Measurements from ENCODE around the gene RAP1GAP2. TPM values are rescaled to one million over a fixed set of nuclear protein-coding genes. Genes with fewer than 3 reads are reported as not detected.

The RAP1GAP2 gene
- total RNA-seq, 1 experiment from 2014 or later, result 72.8 TPM

- no peaks in the 10 kb centered on the region for H3K27me3 Mint-ChIP-seq (ENCODE audit: low read depth)
- DNase-seq (ENCODE audit: low spot score) (no peak), ATAC-seq (no peak)
- POLR2A ChIA-PET, result no interaction called here
- H3K36me3 Mint-ChIP-seq, result no peaks in the 10 kb centered on the region
- no peaks in the 10 kb centered on the region for H3K9me3 Mint-ChIP-seq
- TF ChIP-seq, protein P1, sequence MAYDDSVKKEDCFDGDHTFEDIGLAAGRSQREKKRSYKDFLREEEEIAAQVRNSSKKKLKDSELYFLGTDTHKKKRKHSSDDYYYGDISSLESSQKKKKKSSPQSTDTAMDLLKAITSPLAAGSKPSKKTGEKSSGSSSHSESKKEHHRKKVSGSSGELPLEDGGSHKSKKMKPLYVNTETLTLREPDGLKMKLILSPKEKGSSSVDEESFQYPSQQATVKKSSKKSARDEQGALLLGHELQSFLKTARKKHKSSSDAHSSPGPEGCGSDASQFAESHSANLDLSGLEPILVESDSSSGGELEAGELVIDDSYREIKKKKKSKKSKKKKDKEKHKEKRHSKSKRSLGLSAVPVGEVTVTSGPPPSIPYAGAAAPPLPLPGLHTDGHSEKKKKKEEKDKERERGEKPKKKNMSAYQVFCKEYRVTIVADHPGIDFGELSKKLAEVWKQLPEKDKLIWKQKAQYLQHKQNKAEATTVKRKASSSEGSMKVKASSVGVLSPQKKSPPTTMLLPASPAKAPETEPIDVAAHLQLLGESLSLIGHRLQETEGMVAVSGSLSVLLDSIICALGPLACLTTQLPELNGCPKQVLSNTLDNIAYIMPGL (CRISPR knock-in tag; IDR thresholded peaks at IDR 0.05), result no peak
- no peak for TF ChIP-seq HMGA2 (CRISPR knock-in tag; IDR thresholded peaks at IDR 0.05)
- no peak for TF ChIP-seq GABPB1 (CRISPR knock-in tag; IDR thresholded peaks at IDR 0.05)
- TF ChIP-seq GRHL2 (CRISPR knock-in tag; IDR thresholded peaks at IDR 0.05; ENCODE audit: insufficient replicate concordance, severe bottlenecking), result no peak
- TF ChIP-seq, protein P2, sequence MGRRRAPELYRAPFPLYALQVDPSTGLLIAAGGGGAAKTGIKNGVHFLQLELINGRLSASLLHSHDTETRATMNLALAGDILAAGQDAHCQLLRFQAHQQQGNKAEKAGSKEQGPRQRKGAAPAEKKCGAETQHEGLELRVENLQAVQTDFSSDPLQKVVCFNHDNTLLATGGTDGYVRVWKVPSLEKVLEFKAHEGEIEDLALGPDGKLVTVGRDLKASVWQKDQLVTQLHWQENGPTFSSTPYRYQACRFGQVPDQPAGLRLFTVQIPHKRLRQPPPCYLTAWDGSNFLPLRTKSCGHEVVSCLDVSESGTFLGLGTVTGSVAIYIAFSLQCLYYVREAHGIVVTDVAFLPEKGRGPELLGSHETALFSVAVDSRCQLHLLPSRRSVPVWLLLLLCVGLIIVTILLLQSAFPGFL (CRISPR knock-in tag; IDR thresholded peaks at IDR 0.05; ENCODE audit: borderline replicate concordance), result no peak
- no peak for TF ChIP-seq CREM (CRISPR knock-in tag; IDR thresholded peaks at IDR 0.05)
- no peak for TF ChIP-seq SP1 (CRISPR knock-in tag; conservative IDR thresholded peaks at IDR 0.05)
- no peak for TF ChIP-seq ZNF671 (CRISPR knock-in tag; IDR thresholded peaks at IDR 0.05)
- TF ChIP-seq, protein P3, sequence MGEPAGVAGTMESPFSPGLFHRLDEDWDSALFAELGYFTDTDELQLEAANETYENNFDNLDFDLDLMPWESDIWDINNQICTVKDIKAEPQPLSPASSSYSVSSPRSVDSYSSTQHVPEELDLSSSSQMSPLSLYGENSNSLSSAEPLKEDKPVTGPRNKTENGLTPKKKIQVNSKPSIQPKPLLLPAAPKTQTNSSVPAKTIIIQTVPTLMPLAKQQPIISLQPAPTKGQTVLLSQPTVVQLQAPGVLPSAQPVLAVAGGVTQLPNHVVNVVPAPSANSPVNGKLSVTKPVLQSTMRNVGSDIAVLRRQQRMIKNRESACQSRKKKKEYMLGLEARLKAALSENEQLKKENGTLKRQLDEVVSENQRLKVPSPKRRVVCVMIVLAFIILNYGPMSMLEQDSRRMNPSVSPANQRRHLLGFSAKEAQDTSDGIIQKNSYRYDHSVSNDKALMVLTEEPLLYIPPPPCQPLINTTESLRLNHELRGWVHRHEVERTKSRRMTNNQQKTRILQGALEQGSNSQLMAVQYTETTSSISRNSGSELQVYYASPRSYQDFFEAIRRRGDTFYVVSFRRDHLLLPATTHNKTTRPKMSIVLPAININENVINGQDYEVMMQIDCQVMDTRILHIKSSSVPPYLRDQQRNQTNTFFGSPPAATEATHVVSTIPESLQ (CRISPR knock-in tag; IDR thresholded peaks at IDR 0.05), result no peak
- H3K4me1 Mint-ChIP-seq, result peaks cover 34% of the 10 kb centered on the region
- no peak overlapping the region for H3K4me3 Mint-ChIP-seq
- no peak overlapping the region for H3K27ac Mint-ChIP-seq
- CTCF ChIA-PET, result interaction anchor here (0.7 to 3.7 kb wide), 2 partner anchors 14 to 80 kb away, joined by 4 to 25 read pairs; no protein-coding TSS in a partner anchor
Observed at GRCh38 chr17:2850991-2851390, 54.8 kb downstream of the RAP1GAP2 start.

DNA sequence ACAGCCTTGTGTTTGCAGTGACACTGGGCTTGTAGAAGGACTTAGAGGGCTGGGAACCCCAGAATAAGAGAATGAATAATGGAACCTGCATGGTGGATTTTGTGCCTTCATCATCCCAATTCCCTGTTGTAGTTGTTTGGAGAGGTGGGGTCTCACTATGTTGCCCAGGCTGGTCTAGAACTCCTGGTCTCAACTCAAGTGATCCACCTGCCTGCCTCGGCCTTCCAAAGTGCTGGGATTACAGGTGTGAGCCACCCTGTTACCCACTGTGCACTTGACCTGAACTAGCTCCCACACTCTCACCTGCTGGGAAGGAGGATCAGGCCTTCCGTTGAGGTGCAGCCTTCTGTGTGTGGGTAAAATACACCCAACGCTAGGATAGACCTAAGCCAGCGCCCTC, 55.4 kb downstream of the RAP1GAP2 start:
- peaks cover 40% of the 10 kb centered on the region for H3K4me1 Mint-ChIP-seq
- ChIA-PET POLR2A (interaction anchor here (3.9 kb wide), 1 partner anchor 21 kb away, joined by 28 read pairs; no protein-coding TSS in a partner anchor), CTCF (interaction anchor here (1.1 to 3.7 kb wide), 5 partner anchors 16 to 161 kb away, joined by 3 to 25 read pairs (median 7); no protein-coding TSS in a partner anchor)
- H3K9me3 Mint-ChIP-seq, result no peaks in the 10 kb centered on the region
- no peak for DNase-seq (ENCODE audit: low spot score)
- H3K4me3 Mint-ChIP-seq, result no peak overlapping the region
- TF ChIP-seq ZNF121 (CRISPR knock-in tag; IDR thresholded peaks at IDR 0.05) (peak; percentile 99), MXD4 (CRISPR knock-in tag; IDR thresholded peaks at IDR 0.05; ENCODE audit: borderline replicate concordance) (no peak)
- ATAC-seq, result no peak
- H3K27me3 Mint-ChIP-seq (ENCODE audit: low read depth), result no peaks in the 10 kb centered on the region
- H3K27ac Mint-ChIP-seq, result no peak overlapping the region
- no peaks in the 10 kb centered on the region for H3K36me3 Mint-ChIP-seq

GRCh38 chr17:2852221-2852620, 56.0 kb downstream of the RAP1GAP2 start:
- no peak for ATAC-seq
- Mint-ChIP-seq H3K36me3 (no peaks in the 10 kb centered on the region), H3K27ac (no peak overlapping the region), H3K4me3 (peak overlapping the region; percentile 59), H3K27me3 (ENCODE audit: low read depth) (no peaks in the 10 kb centered on the region), H3K4me1 (peaks cover 46% of the 10 kb centered on the region), H3K9me3 (no peaks in the 10 kb centered on the region)
- no peak for DNase-seq (ENCODE audit: low spot score)
- ChIA-PET POLR2A (interaction anchor here (0.7 to 3.9 kb wide), 2 partner anchors 21 to 42 kb away, joined by 3 to 28 read pairs; no protein-coding TSS in a partner anchor), CTCF (interaction anchor here (0.7 to 3.7 kb wide), 8 partner anchors 15 to 278 kb away, joined by 3 to 25 read pairs (median 6); no protein-coding TSS in a partner anchor)
- TF ChIP-seq ZNF219 (CRISPR knock-in tag; IDR thresholded peaks at IDR 0.05; ENCODE audit: borderline replicate concordance) (no peak), OVOL2 (CRISPR knock-in tag; IDR thresholded peaks at IDR 0.05; ENCODE audit: borderline replicate concordance) (no peak), KAT7 (CRISPR knock-in tag; IDR thresholded peaks at IDR 0.05; ENCODE audit: borderline replicate concordance) (no peak), FOXJ3 (CRISPR knock-in tag; IDR thresholded peaks at IDR 0.05; ENCODE audit: borderline replicate concordance) (no peak), ESRRA (CRISPR knock-in tag; IDR thresholded peaks at IDR 0.05; ENCODE audit: borderline replicate concordance) (no peak), PRRX2 (CRISPR knock-in tag; IDR thresholded peaks at IDR 0.05) (no peak), E2F5 (CRISPR knock-in tag; IDR thresholded peaks at IDR 0.05) (no peak), RELA (CRISPR knock-in tag; IDR thresholded peaks at IDR 0.05; ENCODE audit: borderline replicate concordance) (no peak), IRF2 (CRISPR knock-in tag; IDR thresholded peaks at IDR 0.05; ENCODE audit: borderline replicate concordance, low read depth) (no peak), ZNF532 (CRISPR knock-in tag; IDR thresholded peaks at IDR 0.05; ENCODE audit: borderline replicate concordance) (no peak)
